MM.1S (cell line): ENCODE data around the gene KHDC4.

Source experiments
- CTCF ChIP-seq: fragments of 300-600 bp; sonication (generic); IDR thresholded peaks from 2 replicates; pipeline ENCODE4 v1.5.1; 2016; ENCODE audit warnings: antibody characterized with exemption, low read length, mixed read lengths
- EZH2 ChIP-seq: fragments of 300-600 bp; sonication (generic); optimal IDR thresholded peaks from 2 replicates; pipeline ENCODE3; 2017; ENCODE audit warnings: low read depth, mild to moderate bottlenecking, antibody characterized with exemption, low read length, mixed read lengths
- EZH2phosphoT487 ChIP-seq: fragments of 300-600 bp; sonication (generic); IDR thresholded peaks from 2 replicates; pipeline ENCODE4 v1.6.1; 2018; ENCODE audit warnings: antibody characterized with exemption, low read length

- no peak for TF ChIP-seq CTCF
- TF ChIP-seq EZH2, result no peak
- TF ChIP-seq EZH2phosphoT487, result no peak
Observed at GRCh38 chr1:155947292-155947691, 13.1 kb upstream of the KHDC4 start.
